ENCODE results near the gene RNF224. TPM values are rescaled to one million over a fixed set of nuclear protein-coding genes. Genes with fewer than 3 reads are reported as not detected.

The RNF224 gene
- total and polyA plus RNA-seq, 10 of the 15 experiments (the other 5 are each of a cell fraction or from before 2014, with no cell fraction given), result not detected

- TF ChIP-seq ZBTB11 (CRISPR knock-in tag; IDR thresholded peaks at IDR 0.05) (no peak), CBFB (IDR thresholded peaks at IDR 0.05; ENCODE audit: low read depth) (no peak), RCOR1 (conservative IDR thresholded peaks at IDR 0.05; ENCODE audit: low read depth, low read length) (no peak), HDAC6 (IDR thresholded peaks at IDR 0.05; ENCODE audit: unreplicated experiment) (no peak)
Measured at GRCh38 chr9:137273095-137273490, 45.8 kb downstream of the RNF224 start (continued).

DNA sequence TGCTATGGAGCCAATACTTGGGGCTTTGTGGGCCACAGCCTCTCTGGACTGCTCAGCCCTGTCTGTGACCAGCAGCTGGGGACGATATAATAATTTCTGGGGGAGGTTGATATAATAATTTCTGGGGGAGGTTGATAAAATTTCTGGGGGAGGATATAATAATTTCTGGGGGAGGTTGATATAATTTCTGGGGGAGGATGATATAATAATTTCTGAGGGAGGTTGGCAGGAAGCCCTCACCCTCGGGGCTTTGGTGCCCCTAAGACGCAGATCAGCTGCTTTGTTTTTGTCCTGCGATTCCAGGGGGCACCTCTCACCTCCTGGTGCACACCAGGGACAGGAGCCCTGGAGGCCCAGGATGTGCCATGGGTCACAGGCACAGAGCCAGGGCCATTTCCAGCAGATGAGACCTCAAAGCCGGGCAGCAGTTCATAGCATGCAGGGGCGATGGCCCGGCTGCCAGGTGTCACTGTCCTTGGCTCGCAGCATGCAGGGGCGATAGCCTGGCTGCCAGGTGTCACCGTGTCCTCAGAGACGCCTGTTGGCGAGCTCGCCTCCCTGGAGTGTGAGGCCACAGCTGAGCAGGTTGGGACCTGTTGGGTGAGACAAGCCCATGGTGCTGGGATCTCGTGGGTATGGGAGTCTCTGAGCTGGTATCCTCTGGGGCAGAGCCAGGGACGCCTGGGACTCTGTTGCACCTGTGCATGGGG lies 46.5 kb downstream of the RNF224 start:
- Histone ChIP-seq H3K9me3 (replicated peaks; ENCODE audit: control insufficient read depth, insufficient read depth, low read length) (no peaks in the 10 kb centered on the region), H3K9ac (ENCODE audit: control insufficient read depth, insufficient read depth, low read length) (no peak overlapping the region), H3K4me2 (ENCODE audit: control insufficient read depth, insufficient read depth) (no peak overlapping the region), H4K20me1 (ENCODE audit: control insufficient read depth, insufficient read depth) (no peaks in the 10 kb centered on the region), H3K4me3 (no peak overlapping the region), H3K27me3 (replicated peaks in 1 of 2; ENCODE audit: control insufficient read depth in 2 of 2, insufficient read depth in 2 of 2, low read length in 1 of 2) (no peaks in the 10 kb centered on the region), H3K27ac (ENCODE audit: control insufficient read depth, insufficient read depth) (no peak overlapping the region), H3K36me3 (ENCODE audit: control insufficient read depth in 2 of 2, insufficient read depth in 2 of 2, low read length in 1 of 2) (peaks cover 6 to 7% of the 10 kb centered on the region in 2 experiments; a peak in 3 of 4 replicates), H3K4me1 (ENCODE audit: control insufficient read depth, insufficient read depth, low read length) (peaks cover 44% of the 10 kb centered on the region), H2AFZ (ENCODE audit: control insufficient read depth, low read depth, low read length) (no peak overlapping the region), H3K79me2 (ENCODE audit: control insufficient read depth, insufficient read depth, low read length) (peaks cover 13% of the 10 kb centered on the region)
- CTCF ChIA-PET, result interaction anchor here (0.8 to 1.1 kb wide), 4 partner anchors 11 to 15 kb away, joined by 3 read pairs; no protein-coding TSS in a partner anchor
- DNase-seq (ENCODE audit: low read depth, low spot score) (no peak), FAIRE-seq (no peak), ATAC-seq (no peak)
- POLR2A ChIA-PET, result interaction anchor here (1.6 kb wide), 2 partner anchors 33 to 124 kb away, joined by 4 read pairs; partner anchors contain the start of gene TUBB4B
- TF ChIP-seq ZSCAN29 (IDR thresholded peaks at IDR 0.05), result no peak
- no peak for TF ChIP-seq CREM (IDR thresholded peaks at IDR 0.05; ENCODE audit: low read depth)
- TF ChIP-seq KDM1A (IDR thresholded peaks at IDR 0.05; ENCODE audit: borderline replicate concordance), result no peak
- no peak for TF ChIP-seq SIN3A (IDR thresholded peaks at IDR 0.05; ENCODE audit: low read depth, low read length)
- TF ChIP-seq, protein P1, sequence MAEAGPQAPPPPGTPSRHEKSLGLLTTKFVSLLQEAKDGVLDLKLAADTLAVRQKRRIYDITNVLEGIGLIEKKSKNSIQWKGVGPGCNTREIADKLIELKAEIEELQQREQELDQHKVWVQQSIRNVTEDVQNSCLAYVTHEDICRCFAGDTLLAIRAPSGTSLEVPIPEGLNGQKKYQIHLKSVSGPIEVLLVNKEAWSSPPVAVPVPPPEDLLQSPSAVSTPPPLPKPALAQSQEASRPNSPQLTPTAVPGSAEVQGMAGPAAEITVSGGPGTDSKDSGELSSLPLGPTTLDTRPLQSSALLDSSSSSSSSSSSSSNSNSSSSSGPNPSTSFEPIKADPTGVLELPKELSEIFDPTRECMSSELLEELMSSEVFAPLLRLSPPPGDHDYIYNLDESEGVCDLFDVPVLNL (IDR thresholded peaks at IDR 0.05; ENCODE audit: low read depth, low read length), result no peak
- TF ChIP-seq DPF2 (IDR thresholded peaks at IDR 0.05), result no peak
- TF ChIP-seq IRF4 (IDR thresholded peaks at IDR 0.05; ENCODE audit: low read depth, low read length), result no peak
- TF ChIP-seq NFYA (IDR thresholded peaks at IDR 0.05; ENCODE audit: borderline replicate concordance, low read depth, low read length), result no peak
- TF ChIP-seq LARP7 (IDR thresholded peaks at IDR 0.05), result no peak
- TF ChIP-seq CBX5 (IDR thresholded peaks at IDR 0.05; ENCODE audit: low read depth), result no peak
- TF ChIP-seq ZNF592 (IDR thresholded peaks at IDR 0.05), result no peak
- no peak for TF ChIP-seq TCF12 (IDR thresholded peaks at IDR 0.05; ENCODE audit: low read depth, low read length)
- in situ Hi-C loops (cut with MboI), result no loop called here
- SMC1A ChIA-PET (ENCODE audit: uncharacterized antibody, unreplicated experiment), result no interaction called here
- 74% methylated on average over 15 of the region's 15 CpGs for WGBS (ENCODE audit: insufficient coverage, insufficient replicate concordance, low lambda C conversion rate, missing lambda C conversion rate)
- no TSS peak for BruUV-seq (replicated peaks)
- RAD21 ChIA-PET (ENCODE audit: unreplicated experiment), result no interaction called here
- intact Hi-C loops (cut with micrococcal nuclease; ENCODE audit: unreplicated experiment), result no loop called here

Measured in GM12878 (cell line).